Effector CD4-positive, alpha-beta T cell (primary cell): ENCODE measurements around the gene PJA1.

Source experiments
- DNase-seq: peaks from one replicate; pipeline ENCODE4 v3.0.0-alpha.2; 2020

PJA1 gene

GRCh38 chrX:69142788-69143469 is 22.3 kb downstream of the PJA1 start:
- DNase-seq, result no peak

- no peak for DNase-seq
Measured at GRCh38 chrX:69140837-69141236, 24.4 kb downstream of the PJA1 start.

GRCh38 chrX:69139516-69139915 is 25.7 kb downstream of the PJA1 start:
- DNase-seq, result no peak

- no peak for DNase-seq
Measured at GRCh38 chrX:69138512-69138911, 26.7 kb downstream of the PJA1 start.

GRCh38 chrX:69138118-69138390 is 27.2 kb downstream of the PJA1 start:
- no peak for DNase-seq

GRCh38 chrX:69137371-69138117 is 27.7 kb downstream of the PJA1 start:
- no peak for DNase-seq

- no peak for DNase-seq
Measured at GRCh38 chrX:69136546-69137331, 28.5 kb downstream of the PJA1 start.

- DNase-seq, result no peak
Measured at GRCh38 chrX:69133921-69134542, 31.2 kb downstream of the PJA1 start.

- DNase-seq, result no peak
Measured at GRCh38 chrX:69131886-69132285, 33.4 kb downstream of the PJA1 start.

GRCh38 chrX:69130439-69130838 is 34.8 kb downstream of the PJA1 start:
- DNase-seq, result no peak

- DNase-seq, result no peak
Measured at GRCh38 chrX:69128588-69128987, 36.7 kb downstream of the PJA1 start.

- no peak for DNase-seq
Measured at GRCh38 chrX:69127466-69127865, 37.8 kb downstream of the PJA1 start.

- DNase-seq, result no peak
Measured at GRCh38 chrX:69126642-69127041, 38.6 kb downstream of the PJA1 start.

- no peak for DNase-seq
Measured at GRCh38 chrX:69125094-69125493, 40.2 kb downstream of the PJA1 start.

GRCh38 chrX:69124108-69124507 is 41.1 kb downstream of the PJA1 start:
- no peak for DNase-seq

- DNase-seq, result no peak
Measured at GRCh38 chrX:69123481-69123880, 41.8 kb downstream of the PJA1 start.

- no peak for DNase-seq
Measured at GRCh38 chrX:69121321-69122000, 43.8 kb downstream of the PJA1 start.

- no peak for DNase-seq
Measured at GRCh38 chrX:69120476-69120875, 44.8 kb downstream of the PJA1 start.

- DNase-seq, result no peak
Measured at GRCh38 chrX:69119122-69119521, 46.1 kb downstream of the PJA1 start.

- DNase-seq, result no peak
Measured at GRCh38 chrX:69117876-69118526, 47.3 kb downstream of the PJA1 start.

GRCh38 chrX:69116077-69116476 is 49.2 kb downstream of the PJA1 start:
- no peak for DNase-seq

- no peak for DNase-seq
Measured at GRCh38 chrX:69113723-69114122, 51.5 kb downstream of the PJA1 start.
